Activated naive CD4-positive, alpha-beta T cell treated with anti-CD3 and anti-CD28 coated beads for 36 hours (primary cell): Measurements from ENCODE around the gene GIGYF2. TPM values are rescaled to one million over a fixed set of nuclear protein-coding genes. Genes with fewer than 3 reads are reported as not detected.
A peak's percentile ranks its signal among the peaks of the same experiment; 100 is the strongest.
"Not testable (repeated sequence)": the region's sequence is repeated elsewhere in the genome, so short reads cannot be mapped to it uniquely, and the experiment has no call there.

ENCODE experiments used
- CTCF ChIA-PET: fragments of 350-600 bp; sonication (Branson Sonifier 250); formaldehyde crosslinking; loops from one replicate; lab custom pipeline; 2021; ENCODE audit warnings: antibody characterized with exemption; lab: Charles Lee
- DNase-seq: peaks from one replicate; pipeline ENCODE4 v3.0.0-alpha.2; 2020
- H3K27ac Mint-ChIP-seq: one replicate; pipeline ENCODE4 v1.8.0; 2021; ENCODE audit warnings: mild to moderate bottlenecking, mixed read lengths
- H3K27me3 Mint-ChIP-seq: one replicate; pipeline ENCODE4 v1.8.0; 2021; ENCODE audit warnings: low read depth, mixed read lengths
- H3K36me3 Mint-ChIP-seq: one replicate; pipeline ENCODE4 v1.8.0; 2021; ENCODE audit warnings: low read depth, mixed read lengths
- H3K4me1 Mint-ChIP-seq: one replicate; pipeline ENCODE4 v1.8.0; 2021; ENCODE audit warnings: low read depth, mixed read lengths
- H3K4me3 Mint-ChIP-seq: one replicate; pipeline ENCODE4 v1.8.0; 2021; ENCODE audit warnings: mild to moderate bottlenecking, moderate library complexity, mixed read lengths
- H3K9me3 Mint-ChIP-seq: one replicate; pipeline ENCODE4 v1.8.0; 2021; ENCODE audit warnings: mixed read lengths
- intact Hi-C: fragments of 100-400 bp; cut with micrococcal nuclease; formaldehyde crosslinking; loops from one replicate; pipeline ENCODE4 v1.15.1; 2023
- total RNA-seq, 2 experiments: library from RNA; stranded (reverse); gene quantifications; one replicate each; pipeline ENCODE4 v1.2.3, GENCODE V29; 2021

The GIGYF2 gene
- total RNA-seq, 2 experiments from 2014 or later = 49.7 to 52.8 TPM

DNA sequence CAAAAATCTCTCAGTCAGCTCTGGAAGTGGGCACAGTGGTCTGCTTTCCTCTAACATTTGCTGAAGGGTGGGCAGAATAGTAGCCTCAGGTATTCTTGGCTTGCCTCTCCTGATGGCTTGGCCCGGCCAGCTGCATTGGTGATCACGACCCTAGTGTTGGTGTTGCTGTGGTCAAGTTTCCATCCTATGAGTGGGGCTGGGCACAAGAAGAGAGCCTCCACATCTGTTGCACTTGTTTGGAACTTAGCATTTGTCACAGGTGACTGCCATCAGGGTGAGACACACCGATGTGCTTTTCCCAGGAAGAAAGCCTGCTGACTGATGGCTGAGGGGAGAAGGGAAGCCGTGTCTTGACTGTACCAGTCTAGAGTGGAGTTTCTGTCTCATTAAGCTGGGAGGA lies 139.8 kb downstream of the GIGYF2 start:
- intact Hi-C loops = loop anchor here (5.0 kb wide), 1 partner anchor 410 kb away; no protein-coding TSS in a partner anchor

DNA sequence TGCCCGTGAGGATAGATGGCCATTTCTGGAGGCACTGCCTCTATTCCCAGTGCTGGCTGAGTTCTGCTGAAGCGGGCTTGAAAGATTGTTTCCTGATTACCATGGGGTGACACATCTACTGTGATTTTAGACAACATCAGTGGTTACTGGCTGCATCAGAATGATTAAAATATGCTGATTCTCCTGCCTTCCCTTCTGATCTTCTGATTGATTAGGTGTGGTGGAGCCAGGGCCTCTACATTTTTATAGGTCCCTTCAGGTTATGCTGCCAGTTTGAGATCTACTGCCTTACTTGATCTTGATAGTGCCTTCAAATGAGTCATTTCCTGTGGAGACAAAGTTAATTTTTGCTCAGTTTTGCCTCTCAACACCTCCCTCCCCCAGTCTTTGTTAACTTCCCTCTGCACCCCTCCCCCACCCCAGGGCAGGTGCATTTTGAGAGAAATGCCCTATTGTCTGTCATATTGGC lies 141.3 kb downstream of the GIGYF2 start:
- peak overlapping the region; percentile 84 for H3K27ac Mint-ChIP-seq
- peaks cover 28% of the 10 kb centered on the region for H3K36me3 Mint-ChIP-seq
- H3K4me3 Mint-ChIP-seq = peak overlapping the region; percentile 28
- no peaks in the 10 kb centered on the region for H3K9me3 Mint-ChIP-seq
- DNase-seq = peak; percentile 83
- intact Hi-C loops = loop anchor here (5.0 kb wide), 1 partner anchor 409 kb away; no protein-coding TSS in a partner anchor
- CTCF ChIA-PET = no interaction called here
- no peaks in the 10 kb centered on the region for H3K27me3 Mint-ChIP-seq
- H3K4me1 Mint-ChIP-seq = peaks cover 25% of the 10 kb centered on the region

More for the DNA sequence above, 139.8 kb downstream of the GIGYF2 start:
- H3K4me1 Mint-ChIP-seq = peaks cover 25% of the 10 kb centered on the region
- no peaks in the 10 kb centered on the region for H3K27me3 Mint-ChIP-seq
- DNase-seq = no peak
- peaks cover 31% of the 10 kb centered on the region for H3K36me3 Mint-ChIP-seq
- no peaks in the 10 kb centered on the region for H3K9me3 Mint-ChIP-seq
- H3K27ac Mint-ChIP-seq = peak overlapping the region; percentile 15
- H3K4me3 Mint-ChIP-seq = no peak overlapping the region
- CTCF ChIA-PET = interaction anchor here (0.7 to 0.8 kb wide), 2 partner anchors 75 to 282 kb away, joined by 3 to 7 read pairs; no protein-coding TSS in a partner anchor

DNA sequence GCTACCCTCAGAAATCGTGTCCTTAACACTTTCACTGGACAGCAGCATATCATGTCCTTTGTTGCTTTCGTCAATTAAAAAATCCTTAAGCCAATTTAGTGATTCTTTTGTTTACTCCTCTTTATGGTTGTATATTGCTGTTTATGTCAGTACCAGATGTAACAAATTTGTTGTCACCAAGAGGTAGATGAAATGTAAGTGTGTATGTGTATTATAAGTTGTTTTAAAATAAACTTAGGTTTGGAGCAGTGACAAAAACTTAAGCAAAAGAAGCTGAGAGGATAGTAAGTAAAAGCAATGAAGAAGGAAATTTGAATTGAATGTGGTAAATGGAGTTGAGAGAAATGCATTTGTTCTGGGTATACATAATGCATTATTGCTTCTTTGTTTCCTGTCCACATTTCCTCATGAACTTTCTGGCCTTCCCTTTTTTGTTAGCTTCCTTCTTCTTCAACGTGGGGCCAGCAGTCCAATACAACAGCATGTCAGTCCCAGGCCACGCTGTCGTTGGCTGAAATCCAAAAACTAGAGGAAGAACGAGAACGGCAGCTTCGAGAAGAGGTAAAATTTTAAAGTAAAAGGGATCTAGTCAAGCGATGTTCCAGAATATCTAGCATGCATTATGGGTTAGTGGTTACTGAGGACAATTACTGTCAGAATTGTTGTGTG lies 142.4 kb downstream of the GIGYF2 start:
- peaks cover 25% of the 10 kb centered on the region for H3K4me1 Mint-ChIP-seq
- no peaks in the 10 kb centered on the region for H3K9me3 Mint-ChIP-seq
- no peak overlapping the region for H3K4me3 Mint-ChIP-seq
- H3K36me3 Mint-ChIP-seq = peaks cover 32% of the 10 kb centered on the region
- no peak overlapping the region for H3K27ac Mint-ChIP-seq
- CTCF ChIA-PET = no interaction called here
- DNase-seq = no peak
- intact Hi-C loops = loop anchor here (5.0 kb wide), 1 partner anchor 408 kb away; no protein-coding TSS in a partner anchor
- no peaks in the 10 kb centered on the region for H3K27me3 Mint-ChIP-seq

DNA sequence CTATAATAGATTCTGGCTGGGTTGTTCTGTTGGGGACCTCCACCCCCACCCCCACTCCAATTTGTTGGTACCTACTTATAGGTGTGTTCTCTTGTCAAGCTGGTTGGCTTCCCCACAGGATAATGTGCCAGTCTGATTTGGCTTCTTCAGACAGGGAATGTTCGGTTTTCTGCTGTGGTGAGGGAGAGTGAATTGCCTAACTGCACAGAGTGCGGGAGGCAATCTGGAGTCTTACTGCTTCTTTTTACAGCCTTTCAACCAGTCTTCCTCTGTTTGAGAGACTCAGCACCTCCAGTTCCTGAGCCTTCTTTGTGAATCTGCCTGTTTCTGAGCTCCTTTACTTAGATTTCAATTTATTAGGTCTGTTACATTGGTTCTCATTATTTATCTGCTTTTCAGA lies 145.6 kb downstream of the GIGYF2 start:
- Mint-ChIP-seq H3K27me3 (no peaks in the 10 kb centered on the region), H3K36me3 (peaks cover 28% of the 10 kb centered on the region), H3K27ac (no peak overlapping the region), H3K4me1 (peaks cover 18% of the 10 kb centered on the region), H3K9me3 (no peaks in the 10 kb centered on the region), H3K4me3 (no peak overlapping the region)
- CTCF ChIA-PET = interaction anchor here (1.4 kb wide), 1 partner anchor 11 kb away, joined by 6 read pairs; no protein-coding TSS in a partner anchor
- DNase-seq = no peak
- intact Hi-C loops = no loop called here

DNA sequence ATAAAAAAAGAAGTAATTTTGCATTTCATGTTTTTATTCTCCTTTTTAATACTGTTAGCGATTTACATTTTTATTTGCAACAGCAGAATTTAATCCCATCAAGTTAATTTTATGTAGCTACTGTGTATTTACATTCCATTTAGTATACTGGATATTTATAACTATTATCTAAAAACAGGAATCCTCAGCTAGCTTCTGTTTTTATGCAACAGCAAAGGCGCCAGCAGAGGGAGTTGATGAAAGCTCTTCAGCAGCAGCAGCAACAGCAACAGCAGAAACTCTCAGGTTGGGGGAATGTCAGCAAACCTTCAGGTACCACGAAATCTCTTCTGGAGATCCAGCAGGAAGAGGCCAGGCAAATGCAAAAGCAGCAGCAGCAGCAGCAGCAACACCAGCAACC lies 146.7 kb downstream of the GIGYF2 start:
- H3K27me3 Mint-ChIP-seq = no peaks in the 10 kb centered on the region
- intact Hi-C loops = no loop called here
- no peak overlapping the region for H3K4me3 Mint-ChIP-seq
- H3K27ac Mint-ChIP-seq = no peak overlapping the region
- peaks cover 28% of the 10 kb centered on the region for H3K36me3 Mint-ChIP-seq
- DNase-seq = no peak
- CTCF ChIA-PET = no interaction called here
- H3K4me1 Mint-ChIP-seq = peaks cover 7% of the 10 kb centered on the region
- no peaks in the 10 kb centered on the region for H3K9me3 Mint-ChIP-seq

DNA sequence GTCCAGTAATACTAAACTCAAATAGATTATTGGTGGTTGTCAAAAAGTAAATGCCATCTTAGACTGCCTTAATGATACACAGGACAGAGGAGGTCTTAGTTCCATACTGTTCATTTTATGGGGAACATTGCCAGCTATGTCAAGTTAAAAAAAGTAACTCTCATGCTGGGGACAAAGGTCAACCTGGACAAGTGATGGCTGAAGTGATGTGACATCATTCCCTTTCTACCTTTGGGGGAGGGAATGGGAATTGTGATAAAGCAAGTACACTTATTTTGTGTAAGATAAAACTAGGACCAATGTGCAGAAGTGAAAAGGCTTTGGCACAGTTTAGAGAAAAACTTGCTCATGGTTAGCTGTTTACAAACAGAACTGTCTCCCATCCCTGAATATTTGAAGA lies 148.9 kb downstream of the GIGYF2 start:
- DNase-seq = no peak
- CTCF ChIA-PET = no interaction called here
- Mint-ChIP-seq H3K27ac (no peak overlapping the region), H3K4me3 (no peak overlapping the region), H3K9me3 (no peaks in the 10 kb centered on the region), H3K27me3 (no peaks in the 10 kb centered on the region), H3K4me1 (no peaks in the 10 kb centered on the region), H3K36me3 (peaks cover 17% of the 10 kb centered on the region)
- intact Hi-C loops = no loop called here

DNA sequence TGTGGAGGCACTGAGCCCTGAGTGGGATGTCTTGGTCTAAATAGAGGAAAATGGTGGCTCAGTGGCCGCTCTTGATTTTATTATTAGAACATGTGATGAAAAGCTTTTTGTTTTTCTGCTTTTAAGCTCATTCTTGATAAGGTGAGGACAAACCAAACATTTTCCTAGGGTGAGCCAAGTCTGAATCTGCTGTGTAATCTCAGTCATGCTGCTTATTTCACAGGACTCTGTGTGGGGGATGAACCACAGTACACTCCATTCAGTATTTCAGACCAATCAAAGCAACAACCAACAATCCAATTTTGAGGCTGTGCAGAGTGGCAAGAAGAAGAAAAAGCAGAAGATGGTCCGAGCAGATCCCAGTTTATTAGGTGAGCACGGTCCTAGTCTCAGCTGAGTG lies 152.9 kb downstream of the GIGYF2 start:
- Mint-ChIP-seq H3K4me1 (no peaks in the 10 kb centered on the region), H3K27me3 (no peaks in the 10 kb centered on the region), H3K27ac (no peak overlapping the region), H3K4me3 (no peak overlapping the region), H3K36me3 (peaks cover 6% of the 10 kb centered on the region), H3K9me3 (no peaks in the 10 kb centered on the region)
- CTCF ChIA-PET = interaction anchor here (0.9 kb wide), 1 partner anchor 204 kb away, joined by 4 read pairs; no protein-coding TSS in a partner anchor
- DNase-seq = no peak
- intact Hi-C loops = loop anchor here (5.0 kb wide), 2 partner anchors 177 to 202 kb away; no protein-coding TSS in a partner anchor

DNA sequence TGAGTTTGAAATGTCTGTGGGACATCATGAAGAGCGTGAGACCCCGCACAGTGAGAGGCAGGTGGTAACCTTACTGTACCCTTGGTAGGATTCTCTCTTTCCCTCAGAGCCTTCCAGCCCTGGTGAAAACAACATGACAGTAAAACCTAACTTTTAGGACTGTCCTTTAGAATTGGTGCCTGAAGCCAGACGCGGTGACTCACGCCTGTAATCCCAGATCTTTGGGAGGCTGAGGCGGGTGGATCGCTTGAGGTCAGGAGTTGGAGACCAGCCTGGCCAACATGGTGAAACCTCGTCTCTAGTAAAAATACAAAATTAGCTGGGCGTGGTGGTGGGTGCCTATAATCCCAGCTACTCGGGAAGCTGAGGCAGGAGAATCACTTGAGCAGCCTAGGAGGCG lies 154.9 kb downstream of the GIGYF2 start:
- CTCF ChIA-PET = interaction anchor here (0.8 to 1.4 kb wide), 5 partner anchors 32 to 406 kb away, joined by 3 to 4 read pairs (median 3); no protein-coding TSS in a partner anchor
- not testable (repeated sequence) for H3K4me1 Mint-ChIP-seq, DNase-seq, H3K27me3 Mint-ChIP-seq, H3K27ac Mint-ChIP-seq, H3K9me3 Mint-ChIP-seq, H3K4me3 Mint-ChIP-seq
- intact Hi-C loops = loop anchor here (2.0 to 5.0 kb wide), 3 partner anchors 91 to 200 kb away; no protein-coding TSS in a partner anchor
- H3K36me3 Mint-ChIP-seq = peaks cover 15% of the 10 kb centered on the region

DNA sequence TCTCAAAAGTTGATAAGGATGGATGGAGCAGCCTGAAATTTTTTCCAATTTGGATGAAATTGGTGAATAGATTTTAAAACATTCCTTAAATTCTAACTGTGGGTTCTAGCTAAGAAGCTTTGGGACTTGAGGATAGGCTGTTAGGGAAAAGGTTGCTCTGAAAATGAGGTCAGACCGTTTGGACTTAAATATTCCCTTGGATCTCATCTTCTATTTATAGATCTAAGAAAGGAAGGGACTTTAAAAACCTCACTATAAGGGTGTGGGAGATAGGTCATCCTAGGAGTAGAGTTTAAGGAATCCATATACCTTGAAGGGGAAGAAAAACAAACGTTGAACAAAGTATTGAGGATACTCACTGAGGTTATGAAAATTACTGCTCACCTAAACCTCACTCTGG lies 155.5 kb downstream of the GIGYF2 start:
- CTCF ChIA-PET = interaction anchor here (0.8 to 1.4 kb wide), 9 partner anchors 9 to 405 kb away, joined by 3 to 6 read pairs (median 3); no protein-coding TSS in a partner anchor
- Mint-ChIP-seq H3K27ac (no peak overlapping the region), H3K36me3 (peaks cover 15% of the 10 kb centered on the region)

DNA sequence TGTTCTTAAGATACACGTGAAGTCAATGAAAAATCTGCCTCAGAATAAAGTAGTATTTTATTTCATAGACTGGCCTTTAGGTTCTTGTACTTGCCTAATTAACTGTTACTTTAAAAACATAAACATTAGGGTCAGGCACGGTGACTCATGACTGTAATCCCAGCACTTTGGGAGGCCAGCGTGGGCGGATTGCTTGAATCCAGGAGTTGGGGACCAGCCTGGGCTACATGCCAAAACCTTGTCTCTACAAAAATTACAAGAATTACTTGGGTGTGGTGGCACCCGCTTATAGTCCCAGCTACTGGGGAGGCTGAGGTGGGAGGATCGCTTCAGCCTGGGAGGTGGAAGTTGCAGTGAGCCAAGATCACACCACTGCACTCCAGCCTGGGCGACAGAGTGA lies 157.0 kb downstream of the GIGYF2 start:
- Mint-ChIP-seq H3K27ac (no peak overlapping the region), H3K36me3 (peaks cover 18% of the 10 kb centered on the region), H3K4me1 (no peaks in the 10 kb centered on the region), H3K4me3 (no peak overlapping the region), H3K27me3 (no peaks in the 10 kb centered on the region), H3K9me3 (no peaks in the 10 kb centered on the region)
- intact Hi-C loops = loop anchor here (5.0 kb wide), 2 partner anchors 173 to 198 kb away; no protein-coding TSS in a partner anchor
- CTCF ChIA-PET = interaction anchor here (0.6 to 1.2 kb wide), 5 partner anchors 12 to 400 kb away, joined by 3 to 6 read pairs (median 3); no protein-coding TSS in a partner anchor
- no peak for DNase-seq

More for the DNA sequence above, 155.5 kb downstream of the GIGYF2 start:
- no peak for DNase-seq
- Mint-ChIP-seq H3K4me3 (no peak overlapping the region), H3K4me1 (no peaks in the 10 kb centered on the region), H3K27me3 (no peaks in the 10 kb centered on the region), H3K9me3 (no peaks in the 10 kb centered on the region)
- intact Hi-C loops = loop anchor here (1.0 to 5.0 kb wide), 4 partner anchors 92 to 399 kb away; partner anchors contain the start of gene ATG16L1

DNA sequence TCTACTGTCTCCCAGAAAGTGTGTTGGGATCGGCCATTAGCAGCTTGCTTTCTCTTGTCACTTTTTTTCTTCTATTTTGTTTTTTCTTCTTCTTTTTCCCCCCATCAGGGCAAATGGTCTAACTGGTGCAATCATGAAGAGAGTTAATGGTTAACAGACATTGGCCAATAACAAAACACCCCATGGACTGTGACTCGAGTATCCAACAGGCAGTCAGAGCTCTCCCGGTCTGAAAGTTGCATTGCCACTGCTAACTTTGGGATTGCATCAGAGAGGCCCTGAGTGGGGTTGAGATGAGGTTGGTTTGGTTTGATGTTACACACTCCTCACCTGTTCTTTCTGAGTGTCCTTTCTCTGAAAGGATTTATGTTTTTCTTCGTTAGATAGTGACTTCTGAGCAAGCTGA lies 160.0 kb downstream of the GIGYF2 start:
- H3K36me3 Mint-ChIP-seq = peaks cover 16% of the 10 kb centered on the region
- H3K4me1 Mint-ChIP-seq = no peaks in the 10 kb centered on the region
- H3K4me3 Mint-ChIP-seq = no peak overlapping the region
- H3K9me3 Mint-ChIP-seq = no peaks in the 10 kb centered on the region
- intact Hi-C loops = no loop called here
- no peak for DNase-seq
- no peak overlapping the region for H3K27ac Mint-ChIP-seq
- no peaks in the 10 kb centered on the region for H3K27me3 Mint-ChIP-seq
- CTCF ChIA-PET = interaction anchor here (0.6 to 2.2 kb wide), 2 partner anchors 36 to 197 kb away, joined by 3 to 5 read pairs; no protein-coding TSS in a partner anchor

DNA sequence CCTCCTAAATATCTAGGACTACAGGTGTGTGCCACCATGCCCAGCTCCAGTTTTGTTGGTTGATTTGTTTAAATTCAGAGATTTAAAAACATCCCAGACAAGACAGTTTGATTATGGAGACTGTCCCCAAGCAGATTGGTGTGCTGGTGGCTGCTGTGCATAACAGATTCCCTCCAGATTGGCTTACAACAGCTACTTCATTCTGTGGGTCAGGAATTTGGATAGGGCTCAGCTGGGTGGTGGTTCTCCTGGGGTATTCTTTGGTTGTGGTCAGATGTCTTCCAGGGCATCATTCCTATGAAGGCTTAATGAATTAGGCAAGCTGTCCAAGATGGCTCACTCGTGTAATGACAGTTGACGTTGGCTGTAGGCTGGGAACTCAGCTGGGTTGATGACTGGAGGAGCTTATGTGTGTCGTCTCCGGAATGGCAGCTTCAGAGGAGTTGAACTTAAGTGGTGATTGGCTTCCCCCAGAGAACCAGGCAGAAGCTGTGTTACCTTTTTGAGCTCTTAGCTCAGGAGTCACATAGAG lies 162.3 kb downstream of the GIGYF2 start:
- CTCF ChIA-PET = no interaction called here
- Mint-ChIP-seq H3K27me3 (no peaks in the 10 kb centered on the region), H3K9me3 (no peaks in the 10 kb centered on the region), H3K4me1 (peaks cover 2% of the 10 kb centered on the region), H3K36me3 (peaks cover 16% of the 10 kb centered on the region), H3K27ac (no peak overlapping the region), H3K4me3 (no peak overlapping the region)
- intact Hi-C loops = no loop called here
- DNase-seq = no peak
